Fibroblast of skin of left quadriceps (primary cell): ENCODE results near the gene ARHGEF25.
"Not testable (repeated sequence)": the region's sequence is repeated elsewhere in the genome, so short reads cannot be mapped to it uniquely, and the experiment has no call there.

Source experiments
- DNase-seq, 2 experiments: peaks; one replicate each; pipeline ENCODE4 v3.0.0-alpha.2; 2013; ENCODE audit warnings: low read depth in 2 of 2

The ARHGEF25 gene

GRCh38 chr12:57636731-57637130, 25.5 kb downstream of the ARHGEF25 start:
- not testable (repeated sequence) for DNase-seq

GRCh38 chr12:57637364-57637763, 26.1 kb downstream of the ARHGEF25 start:
- no peak for DNase-seq

- no peak for DNase-seq
Observed at GRCh38 chr12:57638096-57638495, 26.9 kb downstream of the ARHGEF25 start.

- DNase-seq: no peak
Observed at GRCh38 chr12:57640175-57641042, 29.2 kb downstream of the ARHGEF25 start.

DNA sequence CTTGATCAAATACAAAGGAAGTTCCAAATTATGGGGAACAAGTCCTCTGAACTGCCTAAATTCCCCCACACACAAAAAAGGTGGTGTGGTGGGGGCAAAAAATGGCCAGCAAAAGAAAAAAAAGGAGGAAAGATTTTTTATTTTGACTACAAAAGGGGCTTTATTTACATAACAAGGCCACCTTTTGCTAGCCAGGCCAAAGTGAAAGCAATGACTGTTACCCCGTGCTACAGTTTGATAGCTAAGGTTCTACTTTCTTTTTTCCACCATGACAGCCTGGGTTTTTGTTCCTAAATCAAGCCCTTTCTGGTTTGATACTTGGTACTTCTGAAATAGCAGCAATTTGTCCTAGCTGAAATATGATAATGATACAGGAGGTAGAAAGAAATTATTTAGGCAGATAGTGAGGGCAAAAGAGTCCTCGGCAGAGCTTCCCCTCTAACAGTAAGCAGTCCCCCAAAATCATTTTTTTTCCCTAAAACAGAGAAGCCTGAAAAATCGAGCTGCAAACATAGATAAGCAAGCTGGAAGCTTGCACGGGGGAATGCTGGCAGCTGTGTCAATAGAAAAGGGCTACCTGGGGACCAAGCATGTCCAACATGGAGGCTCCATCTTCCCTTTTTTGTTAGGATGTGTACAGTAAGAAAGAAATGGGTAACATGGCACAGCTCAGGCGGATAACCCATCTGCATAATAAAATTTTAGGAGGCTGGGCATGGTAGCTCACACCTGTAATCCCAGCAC, 30.6 kb downstream of the ARHGEF25 start:
- DNase-seq: no peak

- not testable (repeated sequence) for DNase-seq
Observed at GRCh38 chr12:57645990-57646658, 34.9 kb downstream of the ARHGEF25 start.

DNA sequence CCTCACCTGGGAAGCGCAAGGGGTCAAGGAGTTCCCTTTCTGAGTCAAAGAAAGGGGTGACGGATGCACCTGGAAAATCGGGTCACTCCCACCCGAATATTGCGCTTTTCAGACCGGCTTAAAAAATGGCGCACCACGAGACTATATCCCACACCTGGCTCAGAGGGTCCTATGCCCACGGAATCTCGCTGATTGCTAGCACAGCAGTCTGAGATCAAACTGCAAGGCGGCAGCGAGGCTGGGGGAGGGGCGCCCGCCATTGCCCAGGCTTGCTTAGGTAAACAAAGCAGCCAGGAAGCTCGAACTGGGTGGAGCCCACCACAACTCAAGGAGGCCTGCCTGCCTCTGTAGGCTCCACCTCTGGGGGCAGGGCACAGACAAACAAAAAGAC, 35.4 kb downstream of the ARHGEF25 start:
- DNase-seq: not testable (repeated sequence)

DNA sequence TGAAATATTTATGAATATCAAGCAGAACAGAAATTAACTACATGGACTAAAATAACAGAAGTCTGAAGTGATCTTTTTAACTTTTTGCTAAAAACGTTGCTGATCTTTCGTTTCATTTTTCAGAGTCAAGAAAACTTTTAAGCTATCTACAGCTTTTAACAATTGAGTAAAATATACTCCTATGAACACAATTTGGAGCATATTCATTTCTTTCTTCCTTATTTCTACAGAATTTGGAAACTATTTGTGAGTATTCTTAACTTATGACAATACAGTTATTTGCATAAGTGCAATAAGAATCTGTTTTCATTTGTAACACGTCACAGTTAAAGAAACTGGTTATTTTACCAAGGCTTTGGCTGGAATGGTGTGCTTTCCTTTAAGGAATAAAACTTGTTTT, 42.8 kb downstream of the ARHGEF25 start:
- no peak for DNase-seq

- no peak for DNase-seq
Observed at GRCh38 chr12:57655541-57656240, 44.5 kb downstream of the ARHGEF25 start.

GRCh38 chr12:57656408-57656807, 45.2 kb downstream of the ARHGEF25 start:
- not testable (repeated sequence) for DNase-seq

DNA sequence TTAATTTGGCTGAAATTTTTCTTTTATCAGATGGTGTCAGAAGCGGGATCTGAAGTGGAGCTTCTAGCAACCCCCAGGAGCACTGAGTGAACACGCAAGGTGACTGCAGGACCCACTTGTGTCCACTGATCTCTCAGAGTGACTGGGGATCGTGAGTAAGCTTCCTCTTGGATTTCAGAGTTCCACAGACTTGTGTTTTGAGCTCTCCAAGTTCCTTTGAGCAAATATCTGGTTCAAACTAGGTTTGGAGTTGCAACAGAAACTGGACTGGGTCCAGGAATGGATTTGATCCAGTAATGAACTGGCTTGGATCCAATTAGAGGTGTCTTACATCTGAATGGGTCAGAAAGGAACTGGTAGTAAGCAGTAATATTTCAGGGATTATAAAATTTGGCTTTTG, 46.5 kb downstream of the ARHGEF25 start:
- DNase-seq: no peak

GRCh38 chr12:57658890-57659289, 47.7 kb downstream of the ARHGEF25 start:
- DNase-seq: no peak

DNA sequence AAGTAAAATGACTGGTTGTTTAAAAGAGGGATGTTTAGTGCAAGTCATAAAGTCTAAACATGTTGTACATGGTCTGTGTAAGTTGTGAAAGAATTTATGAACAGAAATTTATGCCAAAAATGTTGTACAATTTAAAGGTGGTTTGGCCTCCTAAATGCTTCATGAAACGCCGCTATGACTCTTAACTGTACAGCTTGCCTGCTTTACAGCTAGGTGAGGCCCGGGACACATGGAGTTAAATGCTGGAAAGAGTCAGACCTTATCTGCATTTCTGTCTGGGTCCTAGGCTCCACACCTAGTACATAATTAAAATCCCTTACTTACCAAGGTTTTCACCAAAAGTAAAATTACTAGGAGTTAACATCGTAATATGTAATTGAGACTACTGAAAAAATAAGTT, 50.1 kb downstream of the ARHGEF25 start:
- no peak for DNase-seq

- not testable (repeated sequence) for DNase-seq
Observed at GRCh38 chr12:57665066-57665820, 54.0 kb downstream of the ARHGEF25 start.
